ENCODE data around the gene SGMS1.

The SGMS1 gene

GRCh38 chr10:50645236-50645635 is 21.5 kb upstream of the SGMS1 start:
- no peak overlapping the region for H3K4me3 ChIP-seq (replicated peaks; ENCODE audit: low read depth, low read length)
- TF ChIP-seq CTCF (IDR thresholded peaks at IDR 0.05; ENCODE audit: low read length, missing control alignments): no peak
- DNase-seq (ENCODE audit: low read depth): no peak

- no peak for TF ChIP-seq CTCF (IDR thresholded peaks at IDR 0.05; ENCODE audit: low read length, missing control alignments)
- no peak overlapping the region for H3K4me3 ChIP-seq (replicated peaks; ENCODE audit: low read depth, low read length)
- DNase-seq (ENCODE audit: low read depth): peak; percentile 10
These were observed 17.9 kb upstream of the SGMS1 start for GRCh38 chr10:50641626-50642025.

- no peak for TF ChIP-seq CTCF (IDR thresholded peaks at IDR 0.05; ENCODE audit: low read length, missing control alignments)
- DNase-seq (ENCODE audit: low read depth): no peak
- H3K4me3 ChIP-seq (replicated peaks; ENCODE audit: low read depth, low read length): no peak overlapping the region
These were observed 16.5 kb upstream of the SGMS1 start for GRCh38 chr10:50640238-50640637.

- no peak overlapping the region for H3K4me3 ChIP-seq (replicated peaks; ENCODE audit: low read depth, low read length)
- DNase-seq (ENCODE audit: low read depth): no peak
- no peak for TF ChIP-seq CTCF (IDR thresholded peaks at IDR 0.05; ENCODE audit: low read length, missing control alignments)
These were observed 13.1 kb upstream of the SGMS1 start for GRCh38 chr10:50636618-50637579.

- DNase-seq (ENCODE audit: low read depth): peak; percentile 76
- no peak overlapping the region for H3K4me3 ChIP-seq (replicated peaks; ENCODE audit: low read depth, low read length)
- no peak for TF ChIP-seq CTCF (IDR thresholded peaks at IDR 0.05; ENCODE audit: low read length, missing control alignments)
These were observed 11.5 kb upstream of the SGMS1 start for GRCh38 chr10:50635286-50635685.

- TF ChIP-seq CTCF (IDR thresholded peaks at IDR 0.05; ENCODE audit: low read length, missing control alignments): no peak
- no peak for DNase-seq (ENCODE audit: low read depth)
- H3K4me3 ChIP-seq (replicated peaks; ENCODE audit: low read depth, low read length): no peak overlapping the region
These were observed 10.7 kb upstream of the SGMS1 start for GRCh38 chr10:50634479-50634878.

- DNase-seq (ENCODE audit: low read depth): no peak
- H3K4me3 ChIP-seq (replicated peaks; ENCODE audit: low read depth, low read length): no peak overlapping the region
These were observed 7.3 kb upstream of the SGMS1 start for GRCh38 chr10:50631052-50631451.

More at GRCh38 chr10:50631052-50631451, 7.3 kb upstream of the SGMS1 start:
- TF ChIP-seq CTCF (IDR thresholded peaks at IDR 0.05; ENCODE audit: low read length, missing control alignments): no peak

Measured in fibroblast of pulmonary artery (primary cell).